HL-60 (cell line): ENCODE results near the gene MICALL2.

Experiments used
- CTCF ChIP-seq: IDR thresholded peaks from one replicate; pipeline ENCODE4 v1.5.1; 2011; ENCODE audit warnings: low read length, control low read depth, inconsistent platforms; ENCODE audit not compliant: insufficient read depth
- POLR2AphosphoS5 ChIP-seq: IDR thresholded peaks from 2 replicates; pipeline ENCODE4 v1.6.1; 2012; ENCODE audit warnings: low read depth

DNA sequence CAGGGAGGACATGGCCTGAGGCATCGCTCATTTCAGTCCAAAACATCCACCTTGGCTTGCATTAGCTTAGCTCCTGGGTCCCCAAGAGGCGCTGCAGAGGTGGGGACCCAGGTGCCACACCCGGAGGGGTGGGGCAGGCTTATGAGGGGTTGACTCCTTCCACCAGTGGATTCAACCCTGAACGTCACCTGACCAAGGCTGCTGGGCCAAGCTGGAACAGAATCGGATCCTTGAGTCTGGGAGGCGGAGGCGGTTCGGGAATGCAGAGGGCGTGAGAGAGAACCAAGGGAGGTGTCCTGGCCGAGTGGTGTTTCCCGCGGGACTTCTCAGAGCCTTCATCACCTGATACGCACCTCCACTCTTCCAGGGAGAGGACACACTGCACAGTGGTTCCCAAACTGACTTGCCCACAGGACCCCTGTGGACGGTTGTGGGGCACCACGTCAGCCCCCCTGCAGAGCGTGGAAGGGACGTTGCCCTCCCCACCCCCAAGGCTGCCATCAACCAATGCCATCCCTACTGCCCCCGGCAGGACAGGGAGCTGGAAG is 4.5 kb upstream of the MICALL2 start:
- TF ChIP-seq CTCF (no peak), POLR2AphosphoS5 (no peak)
